Adrenal gland (tissue), 12 donors: ENCODE results near the gene ST6GALNAC3. TPM values are rescaled to one million over a fixed set of nuclear protein-coding genes. Genes with fewer than 3 reads are reported as not detected.

Experiments
- DNase-seq, 7 donors: peaks; one replicate each; pipeline ENCODE4 v3.0.0-alpha.2; 2019 to 2020
- H3K27ac ChIP-seq, 5 donors: fragments of 200-600 bp; sonication (generic) in 4 of 5; 1 replicate in 3 of 5; 2 replicates in 2 of 5; pipeline versions ENCODE4 v1.5.1 to v1.8.0; 2016 to 2020; ENCODE audit warnings: mild to moderate bottlenecking in 1 of 5
- H3K27me3 ChIP-seq: fragments of 200-600 bp; 2 replicates; pipeline ENCODE4 v1.8.0; 2021
- H3K36me3 ChIP-seq, 2 donors: fragments of 200-600 bp; replicated peaks in 1 of 2; 1 replicate in 1 of 2; 2 replicates in 1 of 2; pipeline versions ENCODE4 v1.5.1 to v1.8.0; 2018 to 2022
- H3K4me1 ChIP-seq, 2 donors: fragments of 200-600 bp; replicated peaks in 1 of 2; 1 replicate in 1 of 2; 2 replicates in 1 of 2; pipeline versions ENCODE4 v1.5.1 to v1.8.0; 2018 to 2021
- H3K4me3 ChIP-seq, 4 donors: fragments of 200-600 bp; sonication (generic) in 3 of 4; one replicate each; pipeline ENCODE4 v1.5.1; 2016 to 2018
- H3K9me3 ChIP-seq, 3 donors: fragments of 200-600 bp; sonication (generic) in 1 of 3; replicated peaks in 1 of 3; 1 replicate in 2 of 3; 2 replicates in 1 of 3; pipeline versions ENCODE4 v1.5.1 to v1.8.0; 2016 to 2021
- CTCF ChIP-seq, 6 experiments: fragments of 450-650 bp in 4 of 6; fragments of 200-600 bp in 2 of 6; sonication (generic) in 1 of 6; IDR thresholded peaks; 1 replicate in 5 of 6; 2 replicates in 1 of 6; pipeline versions ENCODE4 v1.5.1 to v1.8.0; 2016 to 2021; ENCODE audit warnings: antibody characterized with exemption in 6 of 6, mild to moderate bottlenecking in 2 of 6, moderate library complexity in 1 of 6
- POLR2A ChIP-seq, 2 donors: fragments of 450-650 bp; IDR thresholded peaks; one replicate each; pipeline ENCODE4 v1.6.1; 2017; ENCODE audit warnings: antibody characterized with exemption in 2 of 2, mild to moderate bottlenecking in 2 of 2, moderate library complexity in 1 of 2
- WGBS, 4 donors: extraction: QIAGEN DNeasy Blood & Tissue Kit in 2 of 4; methylation state at CpG; one replicate each; pipeline versions ENCODE4 v1.1.5 to v1.1.7; 2013 to 2017; 5-methylcytosine and 5-hydroxymethylcytosine counted together
- intact Hi-C, 2 donors: fragments of 100-400 bp; cut with DNase I; formaldehyde crosslinking; loops; one replicate each; pipeline versions ENCODE4 v1.14.1 to v1.15.0; 2022 to 2023
- polyA plus RNA-seq, 3 donors: library from polyadenylated mRNA; stranded (reverse); fragments of 200-250 nt in 2 of 3; fragments of 350-450 nt in 1 of 3; fragmentation: Illumina TruSeq in 1 of 3; extraction: RNeasy Lipid Tissue Mini Kit (QIAGEN cat#74804) in 1 of 3; gene quantifications; one replicate each; pipeline ENCODE4 v1.2.3, GENCODE V29; 2013 to 2014
- total RNA-seq, 9 donors: library from RNA; depleted of rRNA in 4 of 9; stranded (reverse); fragments of >200 nt in 4 of 9; fragments of 120-200 nt in 1 of 9; fragmentation: NEBNext Ultra II Directional in 1 of 9; extraction: Animal tissue kit (Norgen Biotek cat#: 25700) in 1 of 9; gene quantifications; one replicate each; pipeline versions ENCODE4 v1.1.0 to v1.2.4, GENCODE V29; 2013 to 2023
- donor health status: healthy with polysubstance abuse.
- donor health status: Bipolar disorder and iron deficiency.
- donor health status: DM: yes; HTN: yes; CAD: no.
- donor health status: DM: no; HTN: no; CAD: no.
- donor health status: DM: no; HTN: no; CAD: no.
- donor health status: DM: yes; HTN: yes; CAD: no.

Gene ST6GALNAC3
- total and polyA plus RNA-seq, 12 donors, result 1.4 to 11.5 (median 5.9) TPM

- H3K4me1 ChIP-seq, result no peaks in the 10 kb centered on the region
- 66 to 77% (median 71%) methylated on average over 4 of the region's 4 CpGs for WGBS, 4 donors
- intact Hi-C loops, result no loop called here
- no peaks in the 10 kb centered on the region for H3K27me3 ChIP-seq
- H3K27ac ChIP-seq, result no peak overlapping the region
- TF ChIP-seq CTCF (IDR thresholded peaks at IDR 0.05) (no peak), POLR2A (IDR thresholded peaks at IDR 0.05) (no peak)
- no peak for DNase-seq
- no peaks in the 10 kb centered on the region for H3K9me3 ChIP-seq
- H3K36me3 ChIP-seq, result no peaks in the 10 kb centered on the region
- no peak overlapping the region for H3K4me3 ChIP-seq
Observed at GRCh38 chr1:76298399-76298798, 223.9 kb downstream of the ST6GALNAC3 start.

DNA sequence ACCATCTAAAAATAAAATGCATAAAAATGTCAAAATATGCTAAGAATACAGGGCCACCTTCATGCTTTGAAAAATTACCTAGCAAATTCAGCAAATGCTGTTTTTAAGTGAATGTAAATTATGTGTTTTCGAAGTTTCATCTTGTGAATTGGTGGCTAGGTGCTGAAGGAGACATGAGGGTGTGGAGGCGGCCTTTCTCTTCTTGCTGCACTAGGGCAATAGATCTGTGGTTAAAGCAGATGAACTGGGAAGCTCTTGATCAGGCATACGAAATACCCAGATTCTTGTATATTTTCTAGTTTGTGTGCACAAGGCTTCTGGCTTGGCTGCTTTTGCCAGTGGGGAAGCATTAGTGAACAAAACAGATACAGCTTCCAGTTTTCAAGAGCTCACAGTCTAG, 224.5 kb downstream of the ST6GALNAC3 start:
- no peak for TF ChIP-seq CTCF (IDR thresholded peaks at IDR 0.05)
- TF ChIP-seq POLR2A (IDR thresholded peaks at IDR 0.05), result no peak

DNA sequence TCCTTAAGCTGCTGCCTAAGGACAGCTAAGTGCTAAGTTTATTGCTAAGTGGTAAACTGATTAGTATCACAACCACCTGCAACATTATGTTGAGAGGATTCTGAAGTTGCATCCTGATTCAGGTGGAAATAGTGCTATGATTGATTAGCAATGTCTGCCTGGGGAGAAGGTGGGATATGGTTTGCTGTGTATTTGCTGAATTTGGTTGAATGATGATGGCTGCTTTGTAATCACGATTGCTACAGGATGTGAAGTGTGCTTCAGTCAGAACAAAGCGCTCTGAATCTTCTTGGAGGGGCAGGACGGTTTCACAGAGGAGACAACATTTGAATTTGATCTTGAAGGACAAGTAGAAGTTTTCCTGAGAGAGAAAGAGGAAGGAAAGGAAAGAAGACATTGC, 226.0 kb downstream of the ST6GALNAC3 start:
- Histone ChIP-seq H3K4me3 (no peak overlapping the region), H3K27me3 (no peaks in the 10 kb centered on the region), H3K27ac (no peak overlapping the region), H3K9me3 (no peaks in the 10 kb centered on the region), H3K4me1 (no peaks in the 10 kb centered on the region), H3K36me3 (no peaks in the 10 kb centered on the region)
- no peak for DNase-seq
- 77 to 85% (median 84%) methylated on average over 3 of the region's 3 CpGs for WGBS, 4 donors
- no peak for TF ChIP-seq CTCF (IDR thresholded peaks at IDR 0.05)
- intact Hi-C loops, result no loop called here

More for the DNA sequence above, 224.5 kb downstream of the ST6GALNAC3 start:
- Histone ChIP-seq H3K36me3 (no peaks in the 10 kb centered on the region), H3K4me3 (no peak overlapping the region), H3K9me3 (no peaks in the 10 kb centered on the region), H3K4me1 (no peaks in the 10 kb centered on the region), H3K27ac (no peak overlapping the region), H3K27me3 (no peaks in the 10 kb centered on the region)
- intact Hi-C loops, result no loop called here
- 87 to 93% (median 91%) methylated on average over 3 of the region's 3 CpGs for WGBS, 4 donors
- no peak for DNase-seq

- no peak for DNase-seq
- Histone ChIP-seq H3K4me3 (no peak overlapping the region), H3K27me3 (no peaks in the 10 kb centered on the region), H3K4me1 (no peaks in the 10 kb centered on the region), H3K36me3 (no peaks in the 10 kb centered on the region), H3K9me3 (no peaks in the 10 kb centered on the region), H3K27ac (no peak overlapping the region)
- intact Hi-C loops, result no loop called here
- WGBS, 4 donors, result 68 to 72% (median 69%) methylated on average over 4 to 5 of the region's 5 CpGs
- TF ChIP-seq CTCF (IDR thresholded peaks at IDR 0.05) (no peak), POLR2A (IDR thresholded peaks at IDR 0.05) (no peak)
Observed at GRCh38 chr1:76302711-76303339, 228.3 kb downstream of the ST6GALNAC3 start.
